Esophagus squamous epithelium (tissue), 4 donors: ENCODE data around the gene SETBP1.

ENCODE experiments used
- POLR2A ChIP-seq, 4 donors: fragments of 450-650 bp; IDR thresholded peaks; one replicate each; pipeline ENCODE4 v1.6.1; 2017; ENCODE audit warnings: antibody characterized with exemption in 4 of 4, mild to moderate bottlenecking in 4 of 4, moderate library complexity in 3 of 4
- TF ChIP-seq, protein P1 (sequence below), 6 experiments: fragments of 450-650 bp in 4 of 6; fragments of 200-600 bp in 2 of 6; sonication (generic) in 2 of 6; IDR thresholded peaks; one replicate each; pipeline ENCODE4 v1.5.1; 2016 to 2019; ENCODE audit warnings: antibody characterized with exemption in 6 of 6, mild to moderate bottlenecking in 4 of 6, moderate library complexity in 4 of 6

GRCh38 chr18:44813586-44813985 is 132.9 kb downstream of the SETBP1 start:
- TF ChIP-seq, protein P1, sequence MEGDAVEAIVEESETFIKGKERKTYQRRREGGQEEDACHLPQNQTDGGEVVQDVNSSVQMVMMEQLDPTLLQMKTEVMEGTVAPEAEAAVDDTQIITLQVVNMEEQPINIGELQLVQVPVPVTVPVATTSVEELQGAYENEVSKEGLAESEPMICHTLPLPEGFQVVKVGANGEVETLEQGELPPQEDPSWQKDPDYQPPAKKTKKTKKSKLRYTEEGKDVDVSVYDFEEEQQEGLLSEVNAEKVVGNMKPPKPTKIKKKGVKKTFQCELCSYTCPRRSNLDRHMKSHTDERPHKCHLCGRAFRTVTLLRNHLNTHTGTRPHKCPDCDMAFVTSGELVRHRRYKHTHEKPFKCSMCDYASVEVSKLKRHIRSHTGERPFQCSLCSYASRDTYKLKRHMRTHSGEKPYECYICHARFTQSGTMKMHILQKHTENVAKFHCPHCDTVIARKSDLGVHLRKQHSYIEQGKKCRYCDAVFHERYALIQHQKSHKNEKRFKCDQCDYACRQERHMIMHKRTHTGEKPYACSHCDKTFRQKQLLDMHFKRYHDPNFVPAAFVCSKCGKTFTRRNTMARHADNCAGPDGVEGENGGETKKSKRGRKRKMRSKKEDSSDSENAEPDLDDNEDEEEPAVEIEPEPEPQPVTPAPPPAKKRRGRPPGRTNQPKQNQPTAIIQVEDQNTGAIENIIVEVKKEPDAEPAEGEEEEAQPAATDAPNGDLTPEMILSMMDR (IDR thresholded peaks at IDR 0.05) = no peak
- no peak for TF ChIP-seq POLR2A (IDR thresholded peaks at IDR 0.05)
